ENCODE data around the gene TMEM198. TPM values are rescaled to one million over a fixed set of nuclear protein-coding genes. Genes with fewer than 3 reads are reported as not detected.

Gene TMEM198
- total and polyA plus RNA-seq, 12 donors: 3.3 to 16.2 (median 10.2) TPM

GRCh38 chr2:219566640-219567039, 22.8 kb downstream of the TMEM198 start:
- intact Hi-C loops (cut with DNase I): no loop called here
- no peak overlapping the region for H3K27ac ChIP-seq
- H3K4me1 ChIP-seq (replicated peaks in 1 of 2): peaks cover 8 to 10% of the 10 kb centered on the region in 2 donors
- WGBS, 4 donors: 86 to 93% (median 91%) methylated on average over 10 to 11 of the region's 11 CpGs
- H3K9me3 ChIP-seq (replicated peaks in 1 of 3): no peaks in the 10 kb centered on the region
- H3K27me3 ChIP-seq: no peaks in the 10 kb centered on the region
- DNase-seq: no peak
- H3K4me3 ChIP-seq: no peak overlapping the region
- TF ChIP-seq POLR2A (IDR thresholded peaks at IDR 0.05) (no peak), CTCF (IDR thresholded peaks at IDR 0.05) (no peak)
- peaks cover 0 to 23% of the 10 kb centered on the region in 2 donors for H3K36me3 ChIP-seq (replicated peaks in 1 of 2)

- peaks cover 0 to 23% of the 10 kb centered on the region in 2 donors for H3K36me3 ChIP-seq (replicated peaks in 1 of 2)
- DNase-seq: no peak
- no peak for TF ChIP-seq POLR2A (IDR thresholded peaks at IDR 0.05)
- TF ChIP-seq CTCF (IDR thresholded peaks at IDR 0.05): no peak
- H3K27me3 ChIP-seq: no peaks in the 10 kb centered on the region
- no peak overlapping the region for H3K27ac ChIP-seq
- no peaks in the 10 kb centered on the region for H3K9me3 ChIP-seq (replicated peaks in 1 of 3)
- H3K4me1 ChIP-seq (replicated peaks in 1 of 2): peaks cover 10 to 13% of the 10 kb centered on the region in 2 donors
- no peak overlapping the region for H3K4me3 ChIP-seq
- 92 to 95% (median 92%) methylated on average over 11 to 18 of the region's 18 CpGs for WGBS, 4 donors
- intact Hi-C loops (cut with DNase I): no loop called here
Observed at GRCh38 chr2:219567131-219567530, 23.3 kb downstream of the TMEM198 start.

GRCh38 chr2:219567791-219568361, 24.0 kb downstream of the TMEM198 start:
- peaks cover 0 to 23% of the 10 kb centered on the region in 2 donors for H3K36me3 ChIP-seq (replicated peaks in 1 of 2)
- peaks cover 10 to 16% of the 10 kb centered on the region in 2 donors for H3K4me1 ChIP-seq (replicated peaks in 1 of 2)
- no peaks in the 10 kb centered on the region for H3K9me3 ChIP-seq (replicated peaks in 1 of 3)
- H3K27ac ChIP-seq: no peak overlapping the region
- H3K4me3 ChIP-seq: no peak overlapping the region
- H3K27me3 ChIP-seq: no peaks in the 10 kb centered on the region
- WGBS, 4 donors: 90 to 93% (median 92%) methylated on average over 24 to 35 of the region's 35 CpGs
- intact Hi-C loops (cut with DNase I): no loop called here
- no peak for TF ChIP-seq POLR2A (IDR thresholded peaks at IDR 0.05)
- no peak for DNase-seq

- H3K27ac ChIP-seq: no peak overlapping the region
- intact Hi-C loops (cut with DNase I): no loop called here
Observed at GRCh38 chr2:219569041-219569440, 25.2 kb downstream of the TMEM198 start.

More at GRCh38 chr2:219569041-219569440, 25.2 kb downstream of the TMEM198 start:
- H3K4me1 ChIP-seq (replicated peaks in 1 of 2): peaks cover 10 to 16% of the 10 kb centered on the region in 2 donors
- TF ChIP-seq POLR2A (IDR thresholded peaks at IDR 0.05): no peak
- no peak for TF ChIP-seq CTCF (IDR thresholded peaks at IDR 0.05)
- peaks cover 0 to 22% of the 10 kb centered on the region in 2 donors for H3K36me3 ChIP-seq (replicated peaks in 1 of 2)
- no peaks in the 10 kb centered on the region for H3K9me3 ChIP-seq (replicated peaks in 1 of 3)
- H3K27me3 ChIP-seq: no peaks in the 10 kb centered on the region
- H3K4me3 ChIP-seq: no peak overlapping the region
- no peak for DNase-seq
- 85 to 94% (median 91%) methylated on average over 6 of the region's 6 CpGs for WGBS, 4 donors
